Gastroesophageal sphincter (tissue), 4 donors: ENCODE measurements around the gene PHLDB3. TPM values are rescaled to one million over a fixed set of nuclear protein-coding genes. Genes with fewer than 3 reads are reported as not detected.

Experiments used
- ATAC-seq: fragments of 150-250 bp; one replicate; pipeline ENCODE4 v1.9.1; 2016; ENCODE audit warnings: mild to moderate bottlenecking, moderate library complexity
- H3K27ac ChIP-seq, 4 donors: fragments of 200-600 bp; sonication (generic) in 3 of 4; 1 replicate in 3 of 4; 2 replicates in 1 of 4; pipeline ENCODE4 v1.5.1; 2016 to 2019
- H3K27me3 ChIP-seq: fragments of 200-600 bp; sonication (generic); one replicate; pipeline ENCODE4 v1.5.1; 2019
- H3K36me3 ChIP-seq, 2 donors: fragments of 200-600 bp; sonication (generic); one replicate each; pipeline ENCODE4 v1.5.1; 2019; ENCODE audit warnings: control low read depth in 1 of 2
- H3K4me1 ChIP-seq, 3 donors: fragments of 200-600 bp; sonication (generic); 1 replicate in 2 of 3; 2 replicates in 1 of 3; pipeline ENCODE4 v1.5.1; 2016 to 2019; ENCODE audit warnings: control low read depth in 2 of 3
- H3K4me3 ChIP-seq, 2 donors: fragments of 200-600 bp; sonication (generic); one replicate each; pipeline ENCODE4 v1.5.1; 2019; ENCODE audit warnings: mild to moderate bottlenecking in 1 of 2, moderate library complexity in 1 of 2
- H3K9me3 ChIP-seq, 3 donors: fragments of 200-600 bp; sonication (generic); one replicate each; pipeline ENCODE4 v1.5.1; 2017 to 2019; ENCODE audit warnings: control low read depth in 2 of 3
- CTCF ChIP-seq, 4 experiments: fragments of 200-600 bp in 2 of 4; fragments of 450-650 bp in 2 of 4; sonication (generic) in 1 of 4; IDR thresholded peaks; one replicate each; pipeline ENCODE4 v1.5.1; 2017 to 2019; ENCODE audit warnings: antibody characterized with exemption in 4 of 4, mild to moderate bottlenecking in 2 of 4, moderate library complexity in 2 of 4
- EP300 ChIP-seq: sonication (generic); formaldehyde crosslinking; IDR thresholded peaks from one replicate; pipeline ENCODE4 v1.6.1; 2017; ENCODE audit warnings: antibody characterized with exemption, mild to moderate bottlenecking
- POLR2A ChIP-seq, 2 donors: fragments of 450-650 bp; IDR thresholded peaks; one replicate each; pipeline ENCODE4 v1.6.1; 2017; ENCODE audit warnings: antibody characterized with exemption in 2 of 2, mild to moderate bottlenecking in 2 of 2, moderate library complexity in 1 of 2
- POLR2AphosphoS5 ChIP-seq: sonication (generic); formaldehyde crosslinking; IDR thresholded peaks from one replicate; pipeline ENCODE4 v1.6.1; 2017; ENCODE audit warnings: antibody characterized with exemption
- WGBS, 2 donors: methylation state at CpG; one replicate each; pipeline ENCODE4 v1.1.5; 2018; ENCODE audit warnings: low coverage in 1 of 2; 5-methylcytosine and 5-hydroxymethylcytosine counted together
- total RNA-seq, 4 donors: library from RNA; depleted of rRNA; stranded (reverse); fragments of >200 nt; gene quantifications; one replicate each; pipeline ENCODE4 v1.1.0, GENCODE V29; 2016

Gene PHLDB3
- total RNA-seq, 4 donors from 2014 or later, result 8.8 to 38.1 (median 14.9) TPM

- Histone ChIP-seq H3K27me3 (no peaks in the 10 kb centered on the region), H3K4me1 (no peaks in the 10 kb centered on the region), H3K4me3 (no peak overlapping the region), H3K36me3 (peaks cover 0 to 7% of the 10 kb centered on the region in 2 donors), H3K9me3 (no peaks in the 10 kb centered on the region), H3K27ac (no peak overlapping the region)
- 97% methylated on average over 4 of the region's 4 CpGs; no CpG with 5 or more reads in 1 of the 2 donors for WGBS, 2 donors
- no peak for TF ChIP-seq POLR2A (IDR thresholded peaks at IDR 0.05)
- TF ChIP-seq POLR2AphosphoS5, result no peak
- no peak for TF ChIP-seq EP300
- TF ChIP-seq CTCF (IDR thresholded peaks at IDR 0.05), result no peak
- ATAC-seq, result no peak
These were observed 22.4 kb downstream of the PHLDB3 start for GRCh38 chr19:43482193-43482592.

- Histone ChIP-seq H3K36me3 (peaks cover 0 to 7% of the 10 kb centered on the region in 2 donors), H3K4me3 (no peak overlapping the region), H3K4me1 (no peaks in the 10 kb centered on the region), H3K27ac (no peak overlapping the region), H3K9me3 (no peaks in the 10 kb centered on the region), H3K27me3 (no peaks in the 10 kb centered on the region)
- WGBS, 2 donors, result 86 to 87% methylated on average over 3 to 6 of the region's 6 CpGs
- ATAC-seq, result no peak
- TF ChIP-seq EP300 (no peak), POLR2AphosphoS5 (no peak), CTCF (IDR thresholded peaks at IDR 0.05) (no peak), POLR2A (IDR thresholded peaks at IDR 0.05) (no peak)
These were observed 22.8 kb downstream of the PHLDB3 start for GRCh38 chr19:43481701-43482100.

GRCh38 chr19:43480574-43480973, 24.0 kb downstream of the PHLDB3 start:
- TF ChIP-seq POLR2AphosphoS5, result no peak
- no peak for TF ChIP-seq CTCF (IDR thresholded peaks at IDR 0.05)
- no peak for TF ChIP-seq EP300
- no peak for TF ChIP-seq POLR2A (IDR thresholded peaks at IDR 0.05)
- peaks cover 0 to 7% of the 10 kb centered on the region in 2 donors for H3K36me3 ChIP-seq
- H3K4me1 ChIP-seq, result peaks cover 0 to 3% (median 0%) of the 10 kb centered on the region in 3 donors
- no peak overlapping the region for H3K27ac ChIP-seq
- 83 to 89% methylated on average over 1 to 3 of the region's 3 CpGs for WGBS, 2 donors
- no peaks in the 10 kb centered on the region for H3K27me3 ChIP-seq
- no peak for ATAC-seq
- H3K9me3 ChIP-seq, result no peaks in the 10 kb centered on the region
- no peak overlapping the region for H3K4me3 ChIP-seq

- no peak for TF ChIP-seq EP300
- no peak for TF ChIP-seq POLR2AphosphoS5
- no peak for TF ChIP-seq POLR2A (IDR thresholded peaks at IDR 0.05)
- no peak for TF ChIP-seq CTCF (IDR thresholded peaks at IDR 0.05)
- no peak for ATAC-seq
- H3K4me3 ChIP-seq, result no peak overlapping the region
- peaks cover 0 to 7% of the 10 kb centered on the region in 2 donors for H3K36me3 ChIP-seq
- H3K4me1 ChIP-seq, result peaks cover 0 to 8% (median 0%) of the 10 kb centered on the region in 3 donors
- H3K9me3 ChIP-seq, result no peaks in the 10 kb centered on the region
- 100% methylated on average over 1 to 3 of the region's 4 CpGs for WGBS, 2 donors
- no peak overlapping the region for H3K27ac ChIP-seq
- no peaks in the 10 kb centered on the region for H3K27me3 ChIP-seq
These were observed 24.5 kb downstream of the PHLDB3 start for GRCh38 chr19:43479961-43480561.

- TF ChIP-seq CTCF (IDR thresholded peaks at IDR 0.05) (no peak), POLR2AphosphoS5 (no peak), EP300 (no peak), POLR2A (IDR thresholded peaks at IDR 0.05) (no peak)
- Histone ChIP-seq H3K27ac (no peak overlapping the region), H3K4me1 (peaks cover 0 to 16% (median 6%) of the 10 kb centered on the region in 3 donors), H3K27me3 (no peaks in the 10 kb centered on the region), H3K9me3 (no peaks in the 10 kb centered on the region), H3K4me3 (no peak overlapping the region), H3K36me3 (peaks cover 0 to 7% of the 10 kb centered on the region in 2 donors)
- no peak for ATAC-seq
- WGBS, 2 donors, result 91% methylated on average over 8 of the region's 15 CpGs; no CpG with 5 or more reads in 1 of the 2 donors
These were observed 25.3 kb downstream of the PHLDB3 start for GRCh38 chr19:43479226-43479625.
